ENCODE results near the gene MELTF. TPM values are rescaled to one million over a fixed set of nuclear protein-coding genes. Genes with fewer than 3 reads are reported as not detected.
A peak's percentile ranks its signal among the peaks of the same experiment; 100 is the strongest.

MELTF gene
- total and polyA plus RNA-seq, 9 of the 15 experiments (the other 6 are each of a cell fraction or from before 2014, with no cell fraction given) = 0.35 to 10.5 (median 4.5) TPM

DNA sequence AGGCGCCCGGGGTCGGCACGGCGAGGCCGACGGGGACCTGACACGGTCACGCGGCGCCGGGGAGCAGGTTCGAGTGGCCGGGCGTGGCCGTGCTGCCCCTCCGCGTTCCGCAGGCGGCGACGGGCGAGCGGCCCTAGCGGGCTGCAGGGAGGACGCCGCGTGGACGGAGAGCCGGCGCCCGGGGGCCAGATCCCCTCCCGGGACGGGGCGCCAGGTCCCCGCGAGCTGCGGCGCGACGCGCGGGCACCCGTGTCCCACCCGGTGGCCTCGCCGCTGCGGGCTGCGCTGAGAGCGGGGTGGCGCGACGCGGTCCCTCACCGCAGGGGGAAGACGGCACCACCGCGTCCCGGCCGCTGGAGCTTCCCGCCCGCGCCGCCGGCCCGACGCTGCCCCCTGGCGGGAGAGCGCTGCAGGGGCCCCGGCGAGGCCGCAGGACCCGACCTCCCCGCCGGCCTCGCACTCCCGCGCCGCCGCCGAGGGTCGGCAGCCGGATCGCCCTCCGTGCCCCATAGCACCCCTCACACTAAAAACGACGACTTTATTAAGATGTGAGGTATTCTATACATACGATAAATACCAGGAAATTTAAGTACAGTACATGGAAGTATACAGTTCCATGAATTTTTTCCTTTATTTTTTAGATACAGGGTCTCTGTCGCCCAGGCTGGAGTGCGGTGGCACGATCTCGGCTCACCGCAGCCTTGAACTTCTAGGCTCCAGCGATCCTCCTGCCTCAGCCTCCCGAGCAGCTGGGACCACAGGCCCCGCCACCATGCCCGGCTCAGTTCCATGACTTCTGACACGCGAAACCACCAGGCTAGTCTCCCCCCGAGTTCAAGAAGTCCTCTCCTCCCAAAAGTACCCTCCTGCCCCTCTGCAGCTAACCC is 59.7 kb downstream of the MELTF start (continued):
- TF ChIP-seq SFPQ (IDR thresholded peaks at IDR 0.05; ENCODE audit: low read depth, low read length) (no peak), ZNF431 (CRISPR knock-in tag; IDR thresholded peaks at IDR 0.05) (no peak), TARDBP (IDR thresholded peaks at IDR 0.05) (0 out of 2 replicates have a peak, but pooled peaks have one; percentile 20), FUS (optimal IDR thresholded peaks at IDR 0.05; ENCODE audit: low read depth, low read length) (peak; percentile 61), KAT2B (IDR thresholded peaks at IDR 0.05; ENCODE audit: low read depth, low read length) (no peak), PHF8 (IDR thresholded peaks at IDR 0.05; ENCODE audit: borderline replicate concordance, low read length) (peak; percentile 53; the same call in 1 of the 2 replicates), CBX2 (IDR thresholded peaks at IDR 0.05; ENCODE audit: insufficient read depth, low read length, poor library complexity, severe bottlenecking) (no peak), PRMT5 (CRISPR knock-in tag; IDR thresholded peaks at IDR 0.05) (no peak), ZNF766 (CRISPR knock-in tag; conservative IDR thresholded peaks at IDR 0.05) (no peak), ZZZ3 (IDR thresholded peaks at IDR 0.05) (no peak), ADNP (tag; IDR thresholded peaks at IDR 0.05) (no peak), SMARCA4 (IDR thresholded peaks at IDR 0.05) (no peak), FOSL1 (tag; conservative IDR thresholded peaks at IDR 0.05) (no peak; the same call in 1 of the 2 replicates), MTF1 (CRISPR knock-in tag; IDR thresholded peaks at IDR 0.05; ENCODE audit: borderline replicate concordance) (no peak), MECOM (CRISPR knock-in tag; IDR thresholded peaks at IDR 0.05) (no peak), ZNF134 (CRISPR knock-in tag; conservative IDR thresholded peaks at IDR 0.05) (no peak), BRD4 (IDR thresholded peaks at IDR 0.05) (no peak), CCNT2 (IDR thresholded peaks at IDR 0.05; ENCODE audit: borderline replicate concordance, extremely low read depth, insufficient read length, low read depth, low read length) (peak; percentile 73), NKRF (IDR thresholded peaks at IDR 0.05; ENCODE audit: borderline replicate concordance) (no peak)
- TF ChIP-seq, protein P1, sequence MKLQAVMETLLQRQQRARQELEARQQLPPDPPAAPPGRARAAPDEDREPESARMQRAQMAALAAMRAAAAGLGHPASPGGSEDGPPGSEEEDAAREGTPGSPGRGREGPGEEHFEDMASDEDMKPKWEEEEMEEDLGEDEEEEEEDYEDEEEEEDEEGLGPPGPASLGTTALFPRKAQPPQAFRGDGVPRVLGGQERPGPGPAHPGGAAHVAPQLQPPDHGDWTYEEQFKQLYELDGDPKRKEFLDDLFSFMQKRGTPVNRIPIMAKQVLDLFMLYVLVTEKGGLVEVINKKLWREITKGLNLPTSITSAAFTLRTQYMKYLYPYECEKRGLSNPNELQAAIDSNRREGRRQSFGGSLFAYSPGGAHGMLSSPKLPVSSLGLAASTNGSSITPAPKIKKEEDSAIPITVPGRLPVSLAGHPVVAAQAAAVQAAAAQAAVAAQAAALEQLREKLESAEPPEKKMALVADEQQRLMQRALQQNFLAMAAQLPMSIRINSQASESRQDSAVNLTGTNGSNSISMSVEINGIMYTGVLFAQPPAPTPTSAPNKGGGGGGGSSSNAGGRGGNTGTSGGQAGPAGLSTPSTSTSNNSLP (IDR thresholded peaks at IDR 0.05; ENCODE audit: borderline replicate concordance, low read depth, low read length) = no peak
- TF ChIP-seq, protein P2, sequence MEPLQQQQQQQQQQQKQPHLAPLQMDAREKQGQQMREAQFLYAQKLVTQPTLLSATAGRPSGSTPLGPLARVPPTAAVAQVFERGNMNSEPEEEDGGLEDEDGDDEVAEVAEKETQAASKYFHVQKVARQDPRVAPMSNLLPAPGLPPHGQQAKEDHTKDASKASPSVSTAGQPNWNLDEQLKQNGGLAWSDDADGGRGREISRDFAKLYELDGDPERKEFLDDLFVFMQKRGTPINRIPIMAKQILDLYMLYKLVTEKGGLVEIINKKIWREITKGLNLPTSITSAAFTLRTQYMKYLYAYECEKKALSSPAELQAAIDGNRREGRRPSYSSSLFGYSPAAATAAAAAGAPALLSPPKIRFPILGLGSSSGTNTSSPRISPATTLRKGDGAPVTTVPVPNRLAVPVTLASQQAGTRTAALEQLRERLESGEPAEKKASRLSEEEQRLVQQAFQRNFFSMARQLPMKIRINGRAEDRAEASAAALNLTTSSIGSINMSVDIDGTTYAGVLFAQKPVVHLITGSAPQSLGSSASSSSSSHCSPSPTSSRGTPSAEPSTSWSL (CRISPR knock-in tag; IDR thresholded peaks at IDR 0.05; ENCODE audit: borderline replicate concordance) = no peak

All from K562 (cell line).